HG03045 (cell line): Measurements from ENCODE around the gene OR52L1.
"Not testable (repeated sequence)": the region's sequence is repeated elsewhere in the genome, so short reads cannot be mapped to it uniquely, and the experiment has no call there.

Source experiments
- ATAC-seq: cut with Tn5 transposase; IDR thresholded peaks from one replicate; pipeline ENCODE4 v1.9.1; 2021; ENCODE audit warnings: mild to moderate bottlenecking, moderate library complexity; ENCODE audit not compliant: unreplicated experiment

Gene OR52L1

DNA sequence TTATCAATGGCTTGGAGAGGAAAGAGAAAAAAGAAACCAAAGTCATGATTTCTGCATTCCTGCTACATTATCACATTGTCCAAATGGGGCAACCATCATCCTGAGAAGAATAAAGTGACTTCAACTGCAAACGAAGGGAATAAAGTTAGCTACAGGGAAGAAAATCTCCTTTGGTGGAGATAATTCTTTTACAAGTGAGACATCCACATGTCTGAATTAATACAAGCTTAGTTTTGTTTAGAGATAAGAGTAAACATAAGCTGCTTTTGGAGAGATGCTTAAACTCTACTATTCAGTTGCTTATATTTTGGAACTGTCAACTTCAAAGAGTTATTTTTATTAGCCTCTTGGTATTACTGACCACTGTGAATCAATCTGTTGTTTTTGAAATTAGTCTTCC, at the start of gene OR52L1:
OR52L1 (minus strand) TSS at position 101 of the 400 bp plus-strand sequence; CDS start at position 46, 55 bp downstream.
- no peak for ATAC-seq

GRCh38 chr11:6030708-6031405, 44.1 kb upstream of the OR52L1 start, which contains the start of gene OR56A1:
Gene OR56A1, minus strand, starts transcription at chr11:6030758. Its CDS starts 3,066 bp downstream, at chr11:6027692.
- no peak for ATAC-seq

DNA sequence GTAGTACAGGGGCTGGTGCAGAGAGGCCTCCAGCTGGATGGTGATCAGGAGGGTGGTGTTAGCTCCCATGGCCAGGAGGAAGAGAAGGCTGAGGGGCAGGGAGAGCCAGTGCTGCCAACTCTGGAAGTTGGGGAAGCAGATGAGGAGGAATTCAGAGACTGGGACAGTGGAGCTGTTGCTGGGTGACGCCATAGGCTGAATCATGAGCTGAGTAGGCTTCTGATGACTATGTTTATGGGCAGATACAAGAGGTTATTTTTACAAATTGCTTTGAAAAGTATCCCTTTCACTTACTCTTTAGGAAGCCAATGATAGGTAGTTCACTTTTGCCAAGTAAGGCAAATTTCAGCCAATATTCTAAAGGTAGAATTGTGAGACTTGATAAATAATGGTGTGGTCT, 40.7 kb upstream of the OR52L1 start:
- ATAC-seq = no peak

GRCh38 chr11:6025056-6025455, 38.3 kb upstream of the OR52L1 start:
- no peak for ATAC-seq

DNA sequence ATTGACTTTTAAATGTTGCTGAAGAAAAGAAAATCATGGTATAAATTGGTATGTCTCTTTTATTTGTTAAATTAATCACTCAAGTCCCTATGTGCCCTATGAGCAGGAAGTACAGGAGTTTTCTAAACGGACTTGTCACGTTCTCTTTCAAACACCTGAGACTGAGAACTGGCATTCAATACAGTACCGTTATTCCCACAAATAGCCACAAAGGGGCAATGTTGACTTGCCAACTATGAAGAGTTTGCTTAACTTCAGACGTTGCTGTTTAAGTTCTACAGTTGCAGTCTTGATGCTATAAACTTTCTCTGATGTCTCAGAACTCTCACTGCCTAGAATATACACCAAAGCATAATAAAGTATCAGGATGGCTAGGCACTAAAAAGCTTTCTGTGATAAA, 36.2 kb upstream of the OR52L1 start:
- ATAC-seq = no peak

DNA sequence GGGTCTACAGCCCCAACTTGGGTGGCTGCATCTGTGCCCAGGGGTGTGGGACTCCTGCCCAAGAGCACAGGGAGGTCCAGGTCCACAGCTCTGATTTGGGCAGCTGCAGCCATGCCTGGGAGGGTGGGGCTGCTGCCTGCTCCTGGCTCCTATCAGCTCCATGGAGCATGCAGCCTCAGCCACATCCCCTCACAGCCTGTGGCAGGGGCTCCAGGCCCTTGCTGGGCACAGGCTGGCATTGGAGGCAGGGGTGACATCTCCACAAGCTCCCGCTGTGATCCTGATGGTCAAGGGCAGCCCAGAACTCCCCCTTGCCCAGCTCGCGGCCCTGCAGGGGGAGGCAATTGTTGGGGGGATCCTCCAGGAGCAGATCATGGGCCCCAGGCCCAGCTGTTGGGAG, 26.3 kb upstream of the OR52L1 start:
- ATAC-seq = no peak

GRCh38 chr11:6012035-6012668, 25.4 kb upstream of the OR52L1 start:
- no peak for ATAC-seq

GRCh38 chr11:6006846-6007245, 20.1 kb upstream of the OR52L1 start, which contains the start of gene OR56A4:
Gene OR56A4, minus strand, starts transcription at chr11:6006946. Its CDS starts 3,954 bp downstream, at chr11:6002992.
- ATAC-seq = no peak

DNA sequence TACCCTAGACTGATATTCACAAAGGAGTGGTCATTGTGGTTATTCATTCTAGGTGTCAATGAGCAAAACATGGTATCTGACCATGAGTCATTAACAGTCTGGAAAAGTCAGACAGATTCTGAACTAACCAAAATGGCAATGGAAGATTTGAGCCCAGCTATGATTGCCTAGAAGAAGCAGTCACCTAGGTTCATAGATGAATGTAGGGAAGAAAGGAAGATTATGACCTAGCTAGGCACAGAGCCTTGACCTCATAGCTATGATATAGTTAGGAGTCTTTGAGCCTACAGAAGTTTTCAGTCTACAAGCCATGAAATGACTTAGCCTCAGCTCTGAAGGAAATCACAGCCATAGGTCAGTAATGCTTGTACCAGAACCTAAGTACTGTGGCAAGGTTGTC, 19.6 kb upstream of the OR52L1 start:
- ATAC-seq = no peak

- ATAC-seq = no peak
Measured at GRCh38 chr11:6002202-6002699, 15.5 kb upstream of the OR52L1 start.

GRCh38 chr11:5994791-5995190, 8.0 kb upstream of the OR52L1 start:
- ATAC-seq = no peak

DNA sequence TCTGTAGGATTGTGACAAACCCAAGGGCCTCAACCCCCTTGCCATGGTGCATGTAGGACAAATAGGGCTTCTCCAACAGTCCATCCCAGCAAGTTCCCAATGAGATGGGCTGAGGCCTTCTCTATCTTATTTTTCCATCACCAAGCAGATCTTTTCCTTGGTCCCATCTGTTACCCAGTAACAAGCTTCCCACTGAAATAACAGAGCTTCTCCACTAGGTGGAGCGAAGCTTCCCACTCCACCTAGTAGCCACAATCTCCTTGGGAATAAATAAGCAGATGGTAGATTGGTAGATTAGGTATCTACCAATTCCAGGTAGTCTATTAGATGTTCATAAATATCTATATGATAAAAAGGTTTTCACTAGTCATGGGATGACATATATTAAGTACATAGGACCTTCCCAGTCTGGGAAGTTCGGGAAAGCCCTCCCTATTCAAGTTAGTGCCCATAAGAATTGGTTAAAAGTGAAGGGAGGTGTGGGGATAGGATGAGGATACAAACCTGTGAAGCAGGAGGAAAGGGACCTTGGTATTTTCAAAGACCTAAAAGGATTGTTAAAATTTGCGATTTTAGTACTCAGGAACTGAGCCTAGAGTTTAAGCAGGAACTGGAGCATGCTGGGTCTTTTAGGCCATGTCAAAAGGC, 5.9 kb upstream of the OR52L1 start:
- ATAC-seq = no peak

DNA sequence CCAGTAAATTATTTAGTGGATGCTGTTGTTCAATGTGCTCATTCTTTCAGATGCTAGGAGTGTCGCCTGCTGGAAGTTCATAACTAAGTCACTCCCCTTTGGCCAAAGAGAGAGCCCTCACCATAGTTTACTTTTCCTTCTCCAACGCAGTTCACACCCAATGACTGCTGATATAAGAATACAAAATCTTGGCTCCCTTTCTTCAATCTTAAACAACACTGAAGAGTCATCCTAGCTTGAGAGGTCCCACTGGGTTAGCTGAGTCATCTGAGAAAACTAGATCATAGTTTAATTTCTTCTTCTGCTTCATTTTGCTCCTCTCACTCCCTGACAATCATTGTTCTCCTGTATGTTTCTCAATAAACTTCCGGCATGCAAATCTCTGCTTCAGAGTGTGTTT, 5.4 kb upstream of the OR52L1 start:
- no peak for ATAC-seq

DNA sequence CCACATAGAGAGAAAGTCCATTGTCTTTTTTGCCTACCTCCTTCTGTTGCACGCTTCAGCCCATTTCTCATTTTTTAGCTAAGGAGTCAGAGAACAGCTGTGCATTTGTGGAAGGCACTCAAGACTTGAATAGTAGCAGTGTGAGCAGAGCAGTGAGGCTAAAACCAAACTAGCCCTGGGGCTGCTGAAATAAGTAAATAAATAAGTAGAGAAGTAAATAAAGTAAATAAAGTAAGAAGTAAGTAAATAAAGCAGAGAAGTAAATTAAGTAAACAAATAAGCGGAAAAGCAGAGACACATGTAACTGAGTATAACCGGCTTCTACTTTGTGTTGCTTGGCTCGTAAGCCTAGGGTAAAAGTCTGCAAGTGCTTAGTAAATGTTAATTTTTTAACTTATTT, 2.4 kb upstream of the OR52L1 start:
- no peak for ATAC-seq

DNA sequence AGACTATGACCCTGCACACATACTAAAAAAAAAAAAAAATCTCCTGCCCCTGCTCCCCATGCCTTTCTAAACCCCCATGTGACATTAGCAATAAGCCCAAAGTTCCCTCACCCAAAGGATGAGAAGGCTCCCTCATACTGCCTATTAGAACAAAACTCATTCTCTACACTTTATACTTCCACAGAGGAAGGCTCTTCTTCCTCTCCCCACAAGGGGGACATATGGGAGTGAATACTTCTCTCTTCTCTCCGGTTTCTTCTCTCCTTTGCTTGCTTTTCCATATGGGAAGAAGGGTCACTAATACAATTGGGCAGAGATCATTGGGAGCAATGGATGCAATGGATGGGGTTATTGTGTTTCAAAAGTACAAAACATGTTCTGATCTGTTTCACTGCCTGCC, 3.3 kb downstream of the OR52L1 start:
- ATAC-seq = no peak

DNA sequence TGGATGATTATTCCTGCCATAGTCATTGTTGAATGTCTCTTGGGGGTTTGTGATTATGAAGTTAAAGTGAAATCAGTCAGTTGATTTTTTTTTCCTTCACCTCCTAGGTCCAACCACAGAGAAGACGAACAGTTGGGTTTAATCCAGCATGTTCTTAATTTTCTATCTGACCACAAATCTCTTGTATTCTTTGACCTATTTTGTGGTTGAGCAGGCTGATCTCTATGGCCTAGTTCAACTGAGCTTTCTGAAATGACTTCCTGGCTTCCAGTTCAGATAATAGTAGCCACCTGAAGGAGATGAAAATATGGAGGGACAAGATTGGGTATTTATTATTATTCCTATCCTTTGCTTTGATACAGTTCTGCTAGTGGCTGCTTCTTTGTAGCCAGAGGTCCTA, 13.3 kb downstream of the OR52L1 start:
- no peak for ATAC-seq

GRCh38 chr11:5968394-5968793, 18.4 kb downstream of the OR52L1 start, which contains the start of gene OR56A5:
Gene OR56A5, minus strand, starts transcription at chr11:5968494. Its CDS starts 0 bp downstream, at chr11:5968494.
- ATAC-seq = no peak

DNA sequence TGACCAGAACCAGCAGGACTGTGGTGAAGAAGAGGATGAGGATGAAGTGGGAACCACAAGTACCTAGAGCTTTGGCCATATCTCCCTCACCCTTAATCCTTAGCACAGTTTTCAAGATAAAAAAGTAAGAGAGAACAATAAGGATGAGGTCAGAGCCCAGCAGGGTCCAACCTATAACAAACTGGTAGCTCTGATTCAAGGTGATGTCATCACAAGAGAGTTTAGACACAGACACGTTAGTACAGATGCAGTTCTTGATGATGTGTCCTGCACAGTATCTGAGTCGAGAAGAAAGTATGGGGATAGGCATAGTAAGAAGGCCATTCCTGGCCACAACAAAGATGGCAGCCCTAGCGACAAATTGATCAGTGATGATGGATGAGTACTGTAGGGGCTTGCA, 19.1 kb downstream of the OR52L1 start:
- no peak for ATAC-seq

GRCh38 chr11:5966958-5967357, 19.8 kb downstream of the OR52L1 start:
- ATAC-seq = no peak

GRCh38 chr11:5960704-5961320, 26.0 kb downstream of the OR52L1 start:
- ATAC-seq = not testable (repeated sequence)

DNA sequence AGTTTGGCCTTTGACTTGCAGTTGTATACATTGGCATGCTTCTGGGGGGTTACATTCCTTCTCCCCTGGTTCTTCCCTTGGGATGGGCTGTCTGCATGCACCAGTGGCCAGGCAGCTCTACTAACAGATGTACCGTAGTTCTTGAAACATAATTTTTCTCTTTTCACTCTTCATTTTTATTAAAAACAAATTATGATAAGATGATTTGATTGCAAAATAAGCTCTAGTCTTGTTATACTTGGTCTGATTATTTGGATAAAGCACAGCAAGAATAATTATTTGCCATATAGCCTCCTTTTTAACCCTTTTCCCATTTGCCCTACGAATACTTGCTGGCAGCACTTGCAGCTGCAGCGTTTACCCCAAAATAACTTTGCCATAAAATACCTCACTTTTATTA, 31.2 kb downstream of the OR52L1 start:
- ATAC-seq = no peak
